K562 (cell line): Measurements from ENCODE around the gene ABCA7. TPM values are rescaled to one million over a fixed set of nuclear protein-coding genes. Genes with fewer than 3 reads are reported as not detected.

Experiments used
- ATAC-seq: fragments of 200-7000 bp; cut with Tn5 transposase; 3 replicates; pipeline ENCODE4 v1.9.1; 2020; ENCODE audit warnings: moderate library complexity
- BruUV-seq: library from RNA; stranded (reverse); fragments of 400-500 nt; replicated peaks from 2 replicates; lab custom pipeline; 2021; lab: Mats Ljungman, UMichigan
- CTCF ChIA-PET: fragments of 300-600 bp; formaldehyde crosslinking; extraction: SDS; loops from one replicate; lab custom pipeline; 2021; ENCODE audit warnings: low intra/inter-chr PET ratio; lab: Yijun Ruan, JAX
- POLR2A ChIA-PET: fragments of 300-600, 350-650 bp; sonication (Branson Sonifier 250); formaldehyde crosslinking; extraction: SDS; loops from one replicate; lab custom pipeline; 2021; ENCODE audit warnings: antibody characterized with exemption, inconsistent platforms; lab: Yijun Ruan, JAX
- DNase-seq, 4 experiments: peaks; one replicate each; pipeline versions ENCODE4 v3.0.0 to v3.0.0-alpha.2; 2011 to 2018; ENCODE audit warnings: low spot score in 3 of 4, mixed read lengths in 3 of 4; ENCODE audit errors: extremely low read depth in 1 of 4
- FAIRE-seq: peaks from 2 replicates; lab custom pipeline; 2011; peaks lifted over from hg19 to GRCh38; lab: Jason Lieb, UNC
- H2AFZ ChIP-seq: 2 replicates; pipeline ENCODE4 v1.6.0; 2011; ENCODE audit warnings: low read depth, low read length, control low read depth, inconsistent platforms
- H3K27ac ChIP-seq: fragments of 200-600 bp; 3 replicates; pipeline ENCODE4 v1.8.0; 2011; ENCODE audit warnings: low read depth, mild to moderate bottlenecking, control low read depth, inconsistent platforms, low read length, moderate library complexity, mixed read lengths; ENCODE audit errors: extremely low read depth
- H3K27me3 ChIP-seq, 2 experiments: fragments of 300-600 bp in 1 of 2; 2 replicates in 1 of 2; 3 replicates in 1 of 2; pipeline versions ENCODE4 v1.6.0 to v1.8.0; 2011; ENCODE audit warnings: inconsistent platforms in 2 of 2, low read length in 2 of 2, mild to moderate bottlenecking in 1 of 2, mixed read lengths in 1 of 2, moderate library complexity in 1 of 2; ENCODE audit not compliant: control insufficient read depth in 2 of 2, insufficient read depth in 2 of 2
- H3K36me3 ChIP-seq: fragments of 300-600 bp; 3 replicates; pipeline ENCODE4 v1.8.0; 2011; ENCODE audit warnings: mild to moderate bottlenecking, low read length, inconsistent platforms; ENCODE audit not compliant: control insufficient read depth, insufficient read depth
- H3K4me1 ChIP-seq, 2 experiments: fragments of 200-600 bp in 1 of 2; replicated peaks in 1 of 2; 2 replicates in 1 of 2; 3 replicates in 1 of 2; pipeline versions ENCODE4 v1.5.1 to v1.8.0; 2011; ENCODE audit warnings: inconsistent platforms in 2 of 2, low read length in 2 of 2, mild to moderate bottlenecking in 1 of 2, mixed read lengths in 1 of 2, moderate library complexity in 1 of 2; ENCODE audit not compliant: control insufficient read depth in 2 of 2, insufficient read depth in 2 of 2
- H3K4me2 ChIP-seq: 2 replicates; pipeline ENCODE4 v1.6.1; 2011; ENCODE audit warnings: low read length, control low read depth, inconsistent platforms, mixed read lengths; ENCODE audit not compliant: insufficient read depth
- H3K4me3 ChIP-seq: fragments of 200-600 bp; sonication (generic), shearing (Covaris generic); 2 replicates; pipeline ENCODE4 v1.5.1; 2016; ENCODE audit warnings: control low read depth, inconsistent platforms
- H3K79me2 ChIP-seq: fragments of 200-600 bp; 3 replicates; pipeline ENCODE4 v1.8.0; 2011; ENCODE audit warnings: low read length, inconsistent platforms; ENCODE audit not compliant: control insufficient read depth, insufficient read depth
- H3K9ac ChIP-seq, 2 experiments: 2 replicates each; pipeline versions ENCODE4 v1.6.0 to v1.6.1; 2011; ENCODE audit warnings: low read depth in 2 of 2, low read length in 2 of 2, control low read depth in 1 of 2, inconsistent platforms in 1 of 2, mild to moderate bottlenecking in 1 of 2, mixed read lengths in 1 of 2; ENCODE audit not compliant: insufficient read depth in 1 of 2
- H3K9me1 ChIP-seq: one replicate; pipeline ENCODE4 v1.6.0; 2011; ENCODE audit warnings: inconsistent platforms, mild to moderate bottlenecking, low read length, moderate library complexity; ENCODE audit not compliant: control insufficient read depth, insufficient read depth
- H3K9me3 ChIP-seq: replicated peaks from 2 replicates; pipeline ENCODE4 v1.5.1; 2011; ENCODE audit warnings: low read depth, low read length, inconsistent platforms; ENCODE audit not compliant: control insufficient read depth, insufficient read depth
- H4K20me1 ChIP-seq: replicated peaks from 2 replicates; pipeline ENCODE4 v1.6.1; 2011; ENCODE audit warnings: low read length, inconsistent platforms, mixed read lengths; ENCODE audit not compliant: control insufficient read depth, insufficient read depth
- EGR1 ChIP-seq: fragments of 450-650 bp; conservative IDR thresholded peaks from 2 replicates; pipeline ENCODE4 v1.6.1; 2017; ENCODE audit warnings: mild to moderate bottlenecking
- FOXM1 ChIP-seq, 2 experiments: fragments of 450-650 bp in 1 of 2; sonication (generic) in 1 of 2; formaldehyde crosslinking in 1 of 2; IDR thresholded peaks; 2 replicates each; pipeline versions ENCODE4 v1.6.1 to v1.9.0; 2017 to 2022; ENCODE audit warnings: low read depth in 2 of 2, mild to moderate bottlenecking in 2 of 2, missing genetic modification reagents in 1 of 2, moderate library complexity in 1 of 2
- KHSRP ChIP-seq: fragments of 450-650 bp; IDR thresholded peaks from 2 replicates; pipeline ENCODE4 v1.6.1; 2017
- POLR2G ChIP-seq: fragments of 200-400 bp; formaldehyde crosslinking; IDR thresholded peaks from 2 replicates; pipeline ENCODE4 v1.6.1; 2017; ENCODE audit warnings: low read depth, mild to moderate bottlenecking, antibody characterized with exemption, low read length, moderate library complexity
- RBM22 ChIP-seq: fragments of 200-400 bp; formaldehyde crosslinking; IDR thresholded peaks from 2 replicates; pipeline ENCODE4 v1.6.1; 2018; ENCODE audit warnings: low read length, low read depth; ENCODE audit not compliant: poor library complexity, severe bottlenecking
- SUPT5H ChIP-seq: fragments of 450-650 bp; IDR thresholded peaks from 2 replicates; pipeline ENCODE4 v1.6.1; 2016
- WGBS: fragments of 100-300 bp; shearing (Covaris generic); methylation state at CpG from one replicate; pipeline ENCODE4 v1.1.6; 2016; ENCODE audit warnings: low coverage, mixed read lengths; ENCODE audit not compliant: insufficient coverage; ENCODE audit errors: missing lambda C conversion rate; 5-methylcytosine and 5-hydroxymethylcytosine counted together
- in situ Hi-C: fragments of 300-500 bp; cut with MboI; formaldehyde crosslinking; loops from 4 replicates; pipeline ENCODE4 v1.15.0; 2018; ENCODE audit warnings: inconsistent platforms, mixed read lengths
- intact Hi-C: fragments of 100-400 bp; cut with micrococcal nuclease; formaldehyde crosslinking; loops from 2 replicates; pipeline ENCODE4 v1.14.2; 2022
- polyA plus RNA-seq, 8 experiments: library from polyadenylated mRNA; depleted of rRNA in 4 of 8; stranded (reverse) in 5 of 8; unstranded in 3 of 8; fragments of >200 nt; fragmentation: Nextera tagmentation in 2 of 8; fragmentation: Illumina TruSeq in 1 of 8; extraction: Ambion mirVana in 2 of 8; extraction: Trizol in 1 of 8; gene quantifications; 2 replicates each; pipeline versions ENCODE4 v1.2.1 to v1.2.3, GENCODE V29; 2011 to 2014; ENCODE audit warnings: inconsistent platforms in 1 of 8, missing spikeins in 1 of 8
- total RNA-seq, 7 experiments: library from RNA; depleted of rRNA in 6 of 7; stranded (reverse); fragments of >200 nt in 6 of 7; fragmentation: Illumina TruSeq in 2 of 7; extraction: Trizol in 2 of 7; gene quantifications; 2 replicates each; pipeline versions ENCODE4 v1.2.1 to v1.2.3, GENCODE V29; 2011 to 2021; ENCODE audit warnings: low replicate concordance in 1 of 7
- TF ChIP-seq, protein P1 (sequence below): sonication (generic); formaldehyde crosslinking; IDR thresholded peaks from 2 replicates; pipeline ENCODE4 v1.8.0; 2022; ENCODE audit warnings: missing genetic modification reagents, mild to moderate bottlenecking, moderate library complexity, borderline replicate concordance
- TF ChIP-seq, protein P2 (sequence below): sonication (generic); formaldehyde crosslinking; IDR thresholded peaks from 2 replicates; pipeline ENCODE4 v1.8.1; 2023; ENCODE audit warnings: mild to moderate bottlenecking, missing genetic modification reagents, moderate library complexity
- TF ChIP-seq, protein P3 (sequence below): fragments of 450-650 bp; IDR thresholded peaks from one replicate; pipeline ENCODE4 v1.6.1; 2018; ENCODE audit warnings: mild to moderate bottlenecking, moderate library complexity; ENCODE audit not compliant: partially characterized antibody

ABCA7 gene
- total and polyA plus RNA-seq, 9 of the 15 experiments (the other 6 are each of a cell fraction or from before 2014, with no cell fraction given): 2.3 to 96.1 (median 31.2) TPM

DNA sequence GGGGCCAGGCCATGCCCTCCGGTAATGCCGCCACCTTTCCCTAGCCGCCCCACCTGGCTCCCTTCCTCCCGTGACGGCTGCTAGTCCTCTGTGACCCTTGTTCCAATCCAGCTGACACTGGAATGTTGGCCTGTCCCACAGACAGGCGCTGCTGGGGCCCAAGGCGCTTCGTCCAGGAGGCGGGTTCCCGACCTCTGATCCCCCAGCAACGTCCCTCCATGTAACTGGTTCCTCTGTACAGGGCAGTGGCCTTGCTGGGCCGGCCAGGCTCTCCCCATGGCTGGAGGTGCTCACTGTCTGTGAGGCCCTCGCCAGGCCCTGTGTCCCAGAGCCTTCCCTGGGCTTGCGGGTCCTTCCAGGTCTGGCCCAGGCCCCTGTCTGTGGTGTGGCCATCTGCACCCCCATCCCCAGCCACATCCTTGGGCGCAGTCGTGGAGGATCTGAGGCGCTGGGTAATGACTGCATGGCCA lies 46.5 kb upstream of the ABCA7 start:
- no peak overlapping the region for H3K4me3 ChIP-seq
- H3K36me3 ChIP-seq: peaks cover 65% of the 10 kb centered on the region; the same call in 2 of the 3 replicates
- H3K27me3 ChIP-seq: no peaks in the 10 kb centered on the region
- POLR2A ChIA-PET: interaction anchor here (0.6 kb wide), 1 partner anchor 36 kb away, joined by 5 read pairs; no protein-coding TSS in a partner anchor
- no peak overlapping the region for H3K27ac ChIP-seq
- intact Hi-C loops (no loop called here), in situ Hi-C loops (no loop called here)
- H4K20me1 ChIP-seq: no peaks in the 10 kb centered on the region; the same call in 1 of the 2 replicates
- H3K9me3 ChIP-seq: no peaks in the 10 kb centered on the region
- peaks cover 6% of the 10 kb centered on the region for H3K9me1 ChIP-seq
- 89% methylated on average over 11 of the region's 17 CpGs for WGBS
- FAIRE-seq: no peak
- peak; percentile 50 for TF ChIP-seq RBM22
- TF ChIP-seq, protein P1, sequence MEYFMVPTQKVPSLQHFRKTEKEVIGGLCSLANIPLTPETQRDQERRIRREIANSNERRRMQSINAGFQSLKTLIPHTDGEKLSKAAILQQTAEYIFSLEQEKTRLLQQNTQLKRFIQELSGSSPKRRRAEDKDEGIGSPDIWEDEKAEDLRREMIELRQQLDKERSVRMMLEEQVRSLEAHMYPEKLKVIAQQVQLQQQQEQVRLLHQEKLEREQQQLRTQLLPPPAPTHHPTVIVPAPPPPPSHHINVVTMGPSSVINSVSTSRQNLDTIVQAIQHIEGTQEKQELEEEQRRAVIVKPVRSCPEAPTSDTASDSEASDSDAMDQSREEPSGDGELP: no peak
- no peak for DNase-seq
- peak overlapping the region in 1 of 2 experiments; percentile 58; a peak in 2 of 4 replicates for H3K9ac ChIP-seq
- no peak for ATAC-seq
- no peak overlapping the region for H3K4me2 ChIP-seq
- H3K79me2 ChIP-seq: no peaks in the 10 kb centered on the region
- H2AFZ ChIP-seq: no peak overlapping the region
- BruUV-seq: no TSS peak
- peaks cover 12 to 81% of the 10 kb centered on the region in 2 experiments; a peak in 4 of 5 replicates for H3K4me1 ChIP-seq
- CTCF ChIA-PET: no interaction called here

DNA sequence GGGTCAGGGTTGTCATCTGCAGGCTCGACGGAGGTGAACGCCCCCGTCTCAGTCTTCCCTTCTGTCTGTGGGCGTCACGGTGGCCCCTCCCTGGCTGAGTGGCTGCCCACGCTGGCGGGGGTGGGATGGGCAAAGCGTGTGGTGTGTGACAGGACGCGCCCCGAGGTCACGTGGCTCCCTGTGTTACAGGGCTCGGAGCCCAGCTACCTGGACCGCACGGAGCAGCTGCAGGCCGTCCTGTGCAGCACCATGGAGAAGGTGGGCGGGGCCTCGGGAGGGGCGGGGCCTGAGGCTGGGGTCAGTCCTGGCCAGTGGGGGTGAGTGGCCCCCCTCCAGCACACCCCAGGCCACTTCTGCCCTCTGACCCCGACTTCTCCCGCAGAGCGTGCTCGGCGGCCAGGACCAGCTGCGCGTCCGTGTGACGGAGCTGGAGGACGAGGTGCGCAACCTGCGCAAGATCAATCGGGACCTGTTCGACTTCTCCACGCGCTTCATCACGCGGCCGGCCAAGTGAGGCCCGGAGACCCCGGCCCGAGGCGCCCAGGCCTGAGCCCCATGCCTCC lies 46.0 kb upstream of the ABCA7 start:
- CTCF ChIA-PET: no interaction called here
- peaks cover 60% of the 10 kb centered on the region; the same call in 2 of the 3 replicates for H3K36me3 ChIP-seq
- TF ChIP-seq SUPT5H (0 out of 2 replicates have a peak, but pooled peaks have one; percentile 31), EGR1 (peak; percentile 26; the same call in 1 of the 2 replicates), POLR2G (peak; percentile 42), RBM22 (peak; percentile 25), KHSRP (no peak), FOXM1 (IDR thresholded peaks at IDR 0.05; ENCODE audit: low read depth) (no peak), FOXM1 (CRISPR knock-in tag; IDR thresholded peaks at IDR 0.05; ENCODE audit: low read depth) (0 out of 2 replicates have a peak, but pooled peaks have one; percentile 39)
- TF ChIP-seq, protein P2, sequence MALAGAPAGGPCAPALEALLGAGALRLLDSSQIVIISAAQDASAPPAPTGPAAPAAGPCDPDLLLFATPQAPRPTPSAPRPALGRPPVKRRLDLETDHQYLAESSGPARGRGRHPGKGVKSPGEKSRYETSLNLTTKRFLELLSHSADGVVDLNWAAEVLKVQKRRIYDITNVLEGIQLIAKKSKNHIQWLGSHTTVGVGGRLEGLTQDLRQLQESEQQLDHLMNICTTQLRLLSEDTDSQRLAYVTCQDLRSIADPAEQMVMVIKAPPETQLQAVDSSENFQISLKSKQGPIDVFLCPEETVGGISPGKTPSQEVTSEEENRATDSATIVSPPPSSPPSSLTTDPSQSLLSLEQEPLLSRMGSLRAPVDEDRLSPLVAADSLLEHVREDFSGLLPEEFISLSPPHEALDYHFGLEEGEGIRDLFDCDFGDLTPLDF (CRISPR knock-in tag): no peak
- TF ChIP-seq, protein P3, sequence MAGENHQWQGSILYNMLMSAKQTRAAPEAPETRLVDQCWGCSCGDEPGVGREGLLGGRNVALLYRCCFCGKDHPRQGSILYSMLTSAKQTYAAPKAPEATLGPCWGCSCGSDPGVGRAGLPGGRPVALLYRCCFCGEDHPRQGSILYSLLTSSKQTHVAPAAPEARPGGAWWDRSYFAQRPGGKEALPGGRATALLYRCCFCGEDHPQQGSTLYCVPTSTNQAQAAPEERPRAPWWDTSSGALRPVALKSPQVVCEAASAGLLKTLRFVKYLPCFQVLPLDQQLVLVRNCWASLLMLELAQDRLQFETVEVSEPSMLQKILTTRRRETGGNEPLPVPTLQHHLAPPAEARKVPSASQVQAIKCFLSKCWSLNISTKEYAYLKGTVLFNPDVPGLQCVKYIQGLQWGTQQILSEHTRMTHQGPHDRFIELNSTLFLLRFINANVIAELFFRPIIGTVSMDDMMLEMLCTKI: no peak

More for the DNA sequence above, 46.0 kb upstream of the ABCA7 start:
- FAIRE-seq: no peak
- DNase-seq: no peak
- Histone ChIP-seq H3K27ac (no peak overlapping the region), H3K9me3 (no peaks in the 10 kb centered on the region), H3K9ac (peak overlapping the region in 1 of 2 experiments; percentile 58; a peak in 1 of 4 replicates), H3K4me2 (no peak overlapping the region), H3K4me1 (peaks cover 13 to 81% of the 10 kb centered on the region in 2 experiments; a peak in 4 of 5 replicates), H3K27me3 (no peaks in the 10 kb centered on the region), H4K20me1 (no peaks in the 10 kb centered on the region; the same call in 1 of the 2 replicates), H3K9me1 (peaks cover 6% of the 10 kb centered on the region), H2AFZ (no peak overlapping the region), H3K79me2 (no peaks in the 10 kb centered on the region), H3K4me3 (no peak overlapping the region)
- WGBS: 85% methylated on average over 28 of the region's 43 CpGs
- POLR2A ChIA-PET: interaction anchor here (1.4 kb wide), 1 partner anchor 26 kb away, joined by 5 read pairs; no protein-coding TSS in a partner anchor
- intact Hi-C loops (no loop called here), in situ Hi-C loops (no loop called here)
- BruUV-seq: no TSS peak
- 0 out of 3 replicates have a peak, but pooled peaks have one; percentile 8 for ATAC-seq
